ENCODE measurements around the gene GOLT1B.

Gene GOLT1B

GRCh38 chr12:21526053-21526452 is 24.5 kb downstream of the GOLT1B start, which contains the start of gene SPX:
Gene SPX (plus strand): TSS chr12:21526296. CDS start chr12:21526473, 177 bp downstream.
- DNase-seq: no peak

- no peak for DNase-seq
These were observed 25.2 kb downstream of the GOLT1B start for GRCh38 chr12:21526721-21527345.

- peak; percentile 12 to 48 (median 30) for DNase-seq
These were observed 26.0 kb downstream of the GOLT1B start for GRCh38 chr12:21527451-21528180.

- no peak for DNase-seq
These were observed 27.4 kb downstream of the GOLT1B start for GRCh38 chr12:21528953-21529352.

- DNase-seq: no peak
These were observed 27.9 kb downstream of the GOLT1B start for GRCh38 chr12:21529456-21529855.

- DNase-seq: no peak
These were observed 36.6 kb downstream of the GOLT1B start for GRCh38 chr12:21538061-21538653.

DNA sequence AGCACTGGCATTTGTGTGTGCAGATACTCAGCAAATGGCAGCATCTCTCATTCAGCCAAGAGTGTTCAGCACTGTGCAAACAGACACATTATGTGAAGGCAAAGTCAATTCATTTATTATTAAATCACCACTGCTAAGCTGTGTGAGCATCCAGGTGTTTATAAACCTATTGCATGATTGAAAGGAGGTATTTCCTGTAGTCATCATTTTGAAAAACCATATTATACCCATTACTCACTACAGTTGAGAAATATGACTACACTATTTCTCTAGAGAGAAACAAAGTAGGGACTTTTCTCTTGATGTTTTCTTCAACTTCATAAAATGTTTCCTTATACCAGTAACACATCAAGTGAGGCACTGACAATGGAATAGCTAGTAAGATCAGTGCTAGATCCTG is 38.2 kb downstream of the GOLT1B start:
- no peak for DNase-seq

DNA sequence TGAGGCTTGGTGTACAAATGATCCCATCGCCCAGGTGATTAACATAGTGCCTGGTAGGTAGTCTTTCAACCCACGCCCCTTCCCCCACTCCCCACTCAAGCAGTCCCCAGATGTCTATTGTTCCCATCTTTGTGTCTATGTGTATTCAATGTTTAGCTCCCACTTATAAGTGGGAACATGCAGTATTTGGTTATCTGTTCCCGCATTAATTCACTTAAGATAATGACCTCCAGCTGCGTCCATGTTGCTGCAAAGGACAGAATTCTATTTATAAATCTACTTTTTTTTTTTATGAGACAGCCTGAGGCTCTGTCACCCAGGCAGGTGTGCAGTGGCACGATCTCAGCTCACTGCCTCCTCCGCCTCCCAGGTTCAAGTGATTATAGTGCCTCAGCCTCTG is 40.2 kb downstream of the GOLT1B start:
- DNase-seq: no peak

DNA sequence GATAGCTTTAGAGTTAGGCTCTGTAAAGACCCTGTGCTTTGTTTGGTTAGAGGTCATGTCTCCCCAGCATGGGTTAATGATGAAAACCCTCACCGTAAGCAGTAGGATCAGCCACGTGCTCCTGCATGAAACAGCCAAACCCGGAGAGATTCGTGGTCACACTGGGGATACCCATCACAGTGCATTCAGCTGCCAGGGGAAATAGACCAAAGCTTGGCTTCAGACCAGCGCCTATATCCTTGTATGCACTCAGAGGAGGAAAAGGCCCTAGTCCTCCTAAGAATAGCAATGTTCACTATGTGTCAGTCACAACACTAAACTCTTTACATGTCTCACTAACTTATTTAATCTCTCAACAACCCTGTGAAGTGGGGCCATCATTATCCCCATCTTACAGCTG is 40.8 kb downstream of the GOLT1B start:
- DNase-seq: no peak

GRCh38 chr12:21543151-21543550 is 41.6 kb downstream of the GOLT1B start:
- no peak for DNase-seq

DNA sequence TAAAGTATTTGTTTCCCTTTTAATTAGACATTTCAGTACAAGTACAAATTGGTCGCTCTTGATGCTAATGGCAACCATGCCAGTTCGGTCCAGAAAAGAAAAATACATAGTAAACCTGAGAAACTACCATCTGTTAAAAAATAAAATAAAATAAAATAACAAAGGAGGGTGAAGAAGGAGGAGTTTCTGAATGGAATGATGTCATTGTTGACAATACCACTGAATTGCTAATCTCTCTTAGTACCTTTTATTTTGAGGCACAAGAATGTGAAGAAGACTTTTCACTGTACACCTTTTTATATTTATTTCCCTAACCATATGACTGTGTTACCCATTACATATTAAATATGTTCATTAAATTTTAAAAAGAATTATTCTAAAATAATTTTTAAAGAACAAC is 44.0 kb downstream of the GOLT1B start:
- no peak for DNase-seq

- no peak for DNase-seq
These were observed 45.1 kb downstream of the GOLT1B start for GRCh38 chr12:21546716-21547115.

GRCh38 chr12:21547437-21547836 is 45.8 kb downstream of the GOLT1B start:
- no peak for DNase-seq

- DNase-seq: no peak
These were observed 50.4 kb downstream of the GOLT1B start for GRCh38 chr12:21551841-21552465.

DNA sequence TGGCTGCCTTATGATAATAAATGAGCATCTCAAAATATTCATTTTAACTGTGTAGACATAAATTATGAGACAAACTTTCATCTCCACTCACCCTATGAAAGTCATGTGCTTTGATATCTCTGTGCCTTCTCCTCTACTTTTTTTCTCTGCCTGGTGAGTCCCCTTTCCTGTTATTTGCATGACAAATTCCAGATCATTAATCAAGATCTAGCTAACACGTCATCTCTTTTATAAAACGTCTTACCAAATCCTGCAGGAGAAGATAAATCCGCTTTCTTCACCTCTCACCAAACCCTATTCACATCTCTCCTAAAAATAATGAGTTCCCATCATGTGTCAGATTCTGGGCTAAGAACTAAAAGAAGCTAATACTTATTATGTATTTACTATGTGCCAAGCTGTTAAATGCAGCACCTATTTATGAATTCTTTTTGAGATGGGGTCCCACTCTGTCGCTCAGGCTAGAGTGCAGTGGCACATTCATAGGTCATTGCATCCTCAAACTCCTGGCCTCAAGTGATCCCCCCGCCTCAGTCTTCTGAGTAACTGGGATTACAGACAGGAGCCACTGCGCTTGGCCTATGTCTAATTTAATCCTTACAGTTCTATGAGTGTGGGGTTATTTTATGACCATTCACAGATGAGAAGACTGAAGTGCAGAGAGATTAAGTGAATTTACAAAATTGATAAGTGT is 51.2 kb downstream of the GOLT1B start:
- no peak for DNase-seq

- DNase-seq: no peak
These were observed 51.7 kb downstream of the GOLT1B start for GRCh38 chr12:21553329-21553675.

DNA sequence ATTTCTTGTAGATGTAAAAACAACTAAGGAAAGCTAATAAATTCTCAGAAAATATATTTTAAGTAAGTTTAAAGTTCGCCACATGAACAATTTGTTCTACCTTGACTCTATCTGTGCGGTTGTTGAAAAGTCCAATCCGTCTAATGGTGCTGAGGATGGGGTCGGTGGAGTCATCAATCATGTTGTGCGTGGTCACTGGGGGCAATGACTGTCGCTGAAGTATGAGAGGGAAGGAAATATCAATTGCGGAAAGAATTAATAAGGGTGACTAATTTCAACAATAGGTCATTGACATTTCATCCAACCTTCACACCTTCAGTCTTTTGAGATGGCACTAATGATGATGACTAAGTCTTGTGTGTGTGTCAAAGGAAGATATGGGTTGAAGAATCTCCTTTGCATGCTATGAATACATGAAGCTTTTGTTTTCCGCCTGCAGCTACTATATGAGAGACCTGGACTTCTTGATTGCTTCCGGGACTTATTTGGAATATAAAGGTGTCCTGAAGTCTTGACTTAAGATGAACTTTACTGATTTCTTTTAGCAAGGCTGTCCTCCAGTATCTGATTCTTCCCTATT is 56.6 kb downstream of the GOLT1B start:
- DNase-seq: no peak

DNA sequence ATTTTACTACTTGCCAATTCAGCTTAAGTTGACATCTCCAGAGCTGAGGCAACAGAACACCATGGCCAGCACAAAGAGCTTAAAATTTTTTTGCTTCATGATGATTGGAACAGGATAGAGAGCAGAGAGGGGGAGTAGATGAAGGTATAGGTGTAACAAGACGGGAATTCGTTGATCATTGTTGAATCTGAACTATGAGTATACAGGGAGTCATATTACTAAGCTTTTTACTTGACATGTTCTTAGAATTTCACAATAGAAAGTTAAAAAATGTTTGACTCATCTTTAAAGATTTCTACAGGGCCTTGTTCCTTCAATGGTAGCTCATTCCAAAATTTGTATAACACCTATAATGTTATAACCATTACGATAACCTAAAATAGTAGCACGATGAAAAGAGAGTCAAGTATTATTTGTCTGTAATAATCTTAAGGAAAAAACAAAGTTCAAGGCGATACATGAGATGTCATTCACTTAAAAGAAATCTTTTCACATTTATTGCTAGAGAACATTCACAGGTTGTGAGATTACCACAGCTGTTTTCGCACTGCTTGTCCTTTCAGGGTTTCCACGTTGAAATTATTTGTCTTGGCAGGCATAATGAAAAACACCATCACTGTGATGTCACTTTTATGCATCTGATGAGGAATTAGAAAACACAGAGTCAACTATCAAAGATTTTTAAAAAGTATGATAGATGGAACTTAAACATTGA is 58.4 kb downstream of the GOLT1B start:
- DNase-seq: no peak

- DNase-seq: no peak
These were observed 59.6 kb downstream of the GOLT1B start for GRCh38 chr12:21561158-21561557.

DNA sequence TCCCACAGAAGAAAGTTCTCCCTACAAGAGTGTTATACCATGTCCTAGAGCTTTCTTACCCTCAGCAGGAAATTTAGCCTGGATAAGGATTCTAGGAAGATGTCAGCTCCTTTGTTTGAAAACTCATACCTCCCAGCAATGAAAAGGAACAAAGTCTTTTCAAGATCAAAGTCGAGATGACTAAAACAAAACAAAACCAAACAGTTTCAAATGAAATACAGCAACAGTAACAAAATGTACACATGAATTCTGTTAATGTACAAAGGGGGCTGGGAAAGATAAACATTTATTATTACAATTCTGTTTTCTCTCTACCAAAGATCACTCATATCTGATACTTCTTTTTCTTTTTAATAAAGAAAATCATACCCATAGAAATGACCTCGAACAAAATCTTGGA is 61.3 kb downstream of the GOLT1B start:
- no peak for DNase-seq

- no peak for DNase-seq
These were observed 64.8 kb downstream of the GOLT1B start for GRCh38 chr12:21566223-21566906.
